CD4-positive, alpha-beta memory T cell (primary cell): ENCODE data around the gene PLA2G2F. TPM values are rescaled to one million over a fixed set of nuclear protein-coding genes. Genes with fewer than 3 reads are reported as not detected.

Experiments
- CTCF ChIA-PET: fragments of 350-600 bp; sonication (Branson Sonifier 250); formaldehyde crosslinking; loops from one replicate; lab custom pipeline; 2021; ENCODE audit warnings: inconsistent platforms; ENCODE audit not compliant: partially characterized antibody; lab: Charles Lee
- POLR2A ChIA-PET: fragments of 350-600 bp; sonication (Branson Sonifier 250); formaldehyde crosslinking; loops from one replicate; lab custom pipeline; 2021; ENCODE audit not compliant: partially characterized antibody; lab: Charles Lee
- DNase-seq, 5 donors: peaks; one replicate each; pipeline versions ENCODE4 v3.0.0 to v3.0.0-alpha.2; 2020 to 2022; ENCODE audit warnings: mixed read lengths in 1 of 5
- H3K27ac ChIP-seq: one replicate; pipeline ENCODE4 v1.7.0; 2013; ENCODE audit warnings: low read depth, low read length
- H3K27me3 ChIP-seq: 2 replicates; pipeline ENCODE4 v1.7.0; 2013; ENCODE audit warnings: mild to moderate bottlenecking, low read length, moderate library complexity; ENCODE audit not compliant: insufficient read depth
- H3K36me3 ChIP-seq: 2 replicates; pipeline ENCODE4 v1.7.0; 2013; ENCODE audit warnings: mild to moderate bottlenecking, low read length, moderate library complexity; ENCODE audit not compliant: insufficient read depth
- H3K4me1 ChIP-seq: 2 replicates; pipeline ENCODE4 v1.7.0; 2013; ENCODE audit warnings: mild to moderate bottlenecking, low read length, moderate library complexity; ENCODE audit not compliant: insufficient read depth
- H3K4me3 ChIP-seq, 2 donors: one replicate each; pipeline ENCODE4 v1.7.0; 2013; ENCODE audit warnings: low read length in 2 of 2, mild to moderate bottlenecking in 1 of 2
- H3K9me3 ChIP-seq, 2 donors: one replicate each; pipeline ENCODE4 v1.7.0; 2013; ENCODE audit warnings: low read length in 2 of 2, control low read depth in 1 of 2; ENCODE audit not compliant: control insufficient read depth in 1 of 2
- H3K27ac Mint-ChIP-seq, 7 donors: one replicate each; pipeline ENCODE4 v1.8.0; 2020 to 2021; ENCODE audit warnings: mixed read lengths in 7 of 7, mild to moderate bottlenecking in 6 of 7, inconsistent platforms in 3 of 7, moderate library complexity in 3 of 7
- H3K27me3 Mint-ChIP-seq, 2 donors: one replicate each; pipeline ENCODE4 v1.8.0; 2020 to 2021; ENCODE audit warnings: mixed read lengths in 2 of 2
- H3K36me3 Mint-ChIP-seq, 2 donors: one replicate each; pipeline ENCODE4 v1.8.0; 2020 to 2021; ENCODE audit warnings: mixed read lengths in 2 of 2, inconsistent platforms in 1 of 2, mild to moderate bottlenecking in 1 of 2
- H3K4me1 Mint-ChIP-seq, 4 donors: one replicate each; pipeline ENCODE4 v1.8.0; 2020 to 2021; ENCODE audit warnings: mixed read lengths in 4 of 4, mild to moderate bottlenecking in 1 of 4
- H3K4me3 Mint-ChIP-seq, 8 donors: one replicate each; pipeline ENCODE4 v1.8.0; 2020 to 2021; ENCODE audit warnings: mixed read lengths in 8 of 8, mild to moderate bottlenecking in 7 of 8, moderate library complexity in 6 of 8, inconsistent platforms in 3 of 8
- H3K9me3 Mint-ChIP-seq, 8 donors: one replicate each; pipeline ENCODE4 v1.8.0; 2020 to 2021; ENCODE audit warnings: mixed read lengths in 8 of 8, mild to moderate bottlenecking in 5 of 8, inconsistent platforms in 3 of 8, moderate library complexity in 1 of 8
- intact Hi-C: fragments of 100-400 bp; cut with micrococcal nuclease; formaldehyde crosslinking; loops from one replicate; pipeline ENCODE4 v1.15.1; 2023
- polyA plus RNA-seq, 2 donors: library from polyadenylated mRNA; unstranded; fragments of 300-500 nt; fragmentation: Illumina TruSeq; gene quantifications; one replicate each; pipeline ENCODE4 v1.2.3, GENCODE V29; 2021
- total RNA-seq, 2 experiments: library from RNA; stranded (reverse); gene quantifications; one replicate each; pipeline ENCODE4 v1.2.3, GENCODE V29; 2021

PLA2G2F gene
- total and polyA plus RNA-seq, 4 experiments from 2014 or later = not detected

- peaks cover 17% of the 10 kb centered on the region for H3K4me1 ChIP-seq
- H3K4me3 ChIP-seq = peak overlapping the region; percentile 49 to 56
- ChIA-PET POLR2A (no interaction called here), CTCF (interaction anchor here (0.5 to 6.1 kb wide), 20 partner anchors 9 to 342 kb away, joined by 3 to 102 read pairs (median 4); partner anchors contain the start of gene OTUD3)
- Mint-ChIP-seq H3K27ac (peak overlapping the region in 1 of 7 donors; percentile 24), H3K9me3 (no peaks in the 10 kb centered on the region), H3K27me3 (no peaks in the 10 kb centered on the region), H3K4me1 (peaks cover 11 to 18% (median 14%) of the 10 kb centered on the region in 4 donors), H3K4me3 (peak overlapping the region; percentile 69 to 92 (median 84)), H3K36me3 (no peaks in the 10 kb centered on the region)
- no peaks in the 10 kb centered on the region for H3K27me3 ChIP-seq
- H3K27ac ChIP-seq = no peak overlapping the region
- H3K36me3 ChIP-seq = no peaks in the 10 kb centered on the region
- intact Hi-C loops = loop anchor here (1.0 kb wide), 2 partner anchors 43 to 234 kb away; no protein-coding TSS in a partner anchor
- no peaks in the 10 kb centered on the region for H3K9me3 ChIP-seq
- peak; percentile 67 to 73 (median 70) for DNase-seq
Observed at GRCh38 chr1:20151906-20152598, 12.9 kb downstream of the PLA2G2F start.

DNA sequence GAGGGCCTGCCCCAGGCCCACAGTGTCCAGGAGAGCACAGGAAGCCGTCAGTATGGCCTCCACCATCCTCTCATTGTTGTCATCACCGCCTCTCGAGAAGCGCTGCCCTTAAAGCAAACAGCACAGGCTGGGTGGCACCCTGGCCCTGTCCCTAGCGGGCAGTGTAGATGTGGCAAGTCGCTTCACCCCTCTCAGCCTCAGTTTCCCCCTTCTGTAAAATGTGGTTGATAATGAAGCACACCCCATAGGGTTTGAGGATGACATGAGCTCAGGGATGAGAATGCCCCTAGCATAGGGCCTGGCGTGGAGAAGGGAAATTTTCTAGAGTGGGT is 13.4 kb downstream of the PLA2G2F start:
- Mint-ChIP-seq H3K36me3 (no peaks in the 10 kb centered on the region), H3K27ac (peak overlapping the region in 1 of 7 donors; percentile 36), H3K4me1 (peaks cover 11 to 18% (median 14%) of the 10 kb centered on the region in 4 donors), H3K27me3 (no peaks in the 10 kb centered on the region), H3K4me3 (peak overlapping the region; percentile 69 to 92 (median 84)), H3K9me3 (peaks cover 0 to 2% (median 0%) of the 10 kb centered on the region in 8 donors)
- ChIA-PET CTCF (interaction anchor here (0.6 to 6.1 kb wide), 16 partner anchors 9 to 390 kb away, joined by 3 to 102 read pairs (median 4); no protein-coding TSS in a partner anchor), POLR2A (no interaction called here)
- Histone ChIP-seq H3K4me3 (peak overlapping the region in 1 of 2 donors; percentile 56), H3K4me1 (peaks cover 17% of the 10 kb centered on the region), H3K27ac (no peak overlapping the region), H3K36me3 (no peaks in the 10 kb centered on the region), H3K27me3 (no peaks in the 10 kb centered on the region), H3K9me3 (no peaks in the 10 kb centered on the region)
- intact Hi-C loops = loop anchor here (1.0 kb wide), 2 partner anchors 43 to 234 kb away; no protein-coding TSS in a partner anchor
- peak in 1 of 5 donors; percentile 7 for DNase-seq

DNA sequence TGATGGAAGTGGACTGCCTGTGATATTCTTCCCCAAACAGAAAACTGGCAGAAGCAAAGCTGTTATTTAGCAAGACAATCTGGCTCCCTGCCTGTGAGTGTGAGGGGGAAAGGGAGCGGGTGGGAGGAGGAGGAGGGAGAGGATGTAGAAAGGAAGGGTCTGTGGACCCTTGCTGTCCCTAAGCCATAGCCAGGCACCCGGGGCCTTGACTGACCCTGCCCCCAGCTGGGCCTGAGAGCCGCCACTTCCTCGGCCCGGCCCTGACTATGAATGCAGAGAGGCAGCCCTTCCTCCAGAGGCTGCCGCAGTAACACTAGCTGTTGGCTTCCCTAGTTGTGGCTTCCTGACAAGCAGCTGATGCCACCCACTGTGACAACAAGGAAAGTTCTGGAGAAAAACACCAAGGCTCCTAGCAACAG is 13.9 kb downstream of the PLA2G2F start:
- H3K4me3 ChIP-seq = no peak overlapping the region
- no peaks in the 10 kb centered on the region for H3K27me3 Mint-ChIP-seq
- H3K27ac ChIP-seq = no peak overlapping the region
- no peaks in the 10 kb centered on the region for H3K9me3 ChIP-seq
- ChIA-PET POLR2A (no interaction called here), CTCF (interaction anchor here (0.6 to 6.1 kb wide), 11 partner anchors 10 to 390 kb away, joined by 3 to 102 read pairs (median 4); partner anchors contain the start of gene MUL1)
- no peaks in the 10 kb centered on the region for H3K36me3 ChIP-seq
- H3K27ac Mint-ChIP-seq = peak overlapping the region in 1 of 7 donors; percentile 36
- peaks cover 0 to 7% (median 0%) of the 10 kb centered on the region in 8 donors for H3K9me3 Mint-ChIP-seq
- intact Hi-C loops = loop anchor here (1.0 kb wide), 2 partner anchors 42 to 235 kb away; no protein-coding TSS in a partner anchor
- H3K27me3 ChIP-seq = no peaks in the 10 kb centered on the region
- H3K36me3 Mint-ChIP-seq = no peaks in the 10 kb centered on the region
- H3K4me1 ChIP-seq = peaks cover 17% of the 10 kb centered on the region
- H3K4me3 Mint-ChIP-seq = peak overlapping the region in 1 of 8 donors; percentile 92
- DNase-seq = no peak
- peaks cover 11 to 18% (median 14%) of the 10 kb centered on the region in 4 donors for H3K4me1 Mint-ChIP-seq

GRCh38 chr1:20154301-20154831 is 15.2 kb downstream of the PLA2G2F start:
- Mint-ChIP-seq H3K27ac (peak overlapping the region in 6 of 7 donors; percentile 1 to 91 (median 30)), H3K9me3 (peaks cover 0 to 19% (median 11%) of the 10 kb centered on the region in 8 donors), H3K4me3 (peak overlapping the region; percentile 53 to 82 (median 76)), H3K4me1 (peaks cover 11 to 18% (median 14%) of the 10 kb centered on the region in 4 donors), H3K27me3 (no peaks in the 10 kb centered on the region), H3K36me3 (no peaks in the 10 kb centered on the region)
- intact Hi-C loops = no loop called here
- no peaks in the 10 kb centered on the region for H3K27me3 ChIP-seq
- no peak for DNase-seq
- H3K36me3 ChIP-seq = no peaks in the 10 kb centered on the region
- no peak overlapping the region for H3K27ac ChIP-seq
- CTCF ChIA-PET = interaction anchor here (1.2 to 6.1 kb wide), 3 partner anchors 25 to 354 kb away, joined by 3 to 102 read pairs (median 3); partner anchors contain the start of gene MUL1
- POLR2A ChIA-PET = no interaction called here
- H3K9me3 ChIP-seq = no peaks in the 10 kb centered on the region
- H3K4me1 ChIP-seq = peaks cover 17% of the 10 kb centered on the region
- peak overlapping the region in 1 of 2 donors; percentile 4 for H3K4me3 ChIP-seq

- intact Hi-C loops = no loop called here
- no peaks in the 10 kb centered on the region for H3K36me3 ChIP-seq
- no peak overlapping the region for H3K27ac Mint-ChIP-seq
- H3K27ac ChIP-seq = no peak overlapping the region
- peaks cover 12% of the 10 kb centered on the region for H3K4me1 ChIP-seq
- ChIA-PET POLR2A (interaction anchor here (1.0 kb wide), 1 partner anchor 34 kb away, joined by 3 read pairs; no protein-coding TSS in a partner anchor), CTCF (interaction anchor here (1.0 to 1.4 kb wide), 2 partner anchors 9 to 240 kb away, joined by 3 read pairs; no protein-coding TSS in a partner anchor)
- H3K4me1 Mint-ChIP-seq = peaks cover 5 to 11% (median 8%) of the 10 kb centered on the region in 4 donors
- peaks cover 0 to 6% of the 10 kb centered on the region in 2 donors for H3K9me3 ChIP-seq
- H3K36me3 Mint-ChIP-seq = peaks cover 11 to 19% of the 10 kb centered on the region in 2 donors
- H3K27me3 ChIP-seq = no peaks in the 10 kb centered on the region
- H3K9me3 Mint-ChIP-seq = peaks cover 0 to 60% (median 45%) of the 10 kb centered on the region in 8 donors
- H3K4me3 ChIP-seq = no peak overlapping the region
- DNase-seq = no peak
- H3K27me3 Mint-ChIP-seq = no peaks in the 10 kb centered on the region
- H3K4me3 Mint-ChIP-seq = peak overlapping the region in 1 of 8 donors; percentile 46
Observed at GRCh38 chr1:20158358-20159070, 19.4 kb downstream of the PLA2G2F start.

GRCh38 chr1:20160034-20160433 is 20.9 kb downstream of the PLA2G2F start:
- CTCF ChIA-PET = no interaction called here
- H3K27ac Mint-ChIP-seq = no peak overlapping the region
- peaks cover 0 to under 1% (median under 1%) of the 10 kb centered on the region in 4 donors for H3K4me1 Mint-ChIP-seq
- H3K9me3 Mint-ChIP-seq = peaks cover 0 to 73% (median 54%) of the 10 kb centered on the region in 8 donors
- intact Hi-C loops = no loop called here
- H3K4me3 ChIP-seq = no peak overlapping the region
- H3K27me3 Mint-ChIP-seq = peaks cover 0 to 3% of the 10 kb centered on the region in 2 donors
- H3K9me3 ChIP-seq = peaks cover 0 to 6% of the 10 kb centered on the region in 2 donors
- H3K36me3 ChIP-seq = no peaks in the 10 kb centered on the region
- POLR2A ChIA-PET = no interaction called here
- H3K27me3 ChIP-seq = no peaks in the 10 kb centered on the region
- H3K36me3 Mint-ChIP-seq = peaks cover 16 to 24% of the 10 kb centered on the region in 2 donors
- no peak for DNase-seq
- no peak overlapping the region for H3K27ac ChIP-seq
- peaks cover 1% of the 10 kb centered on the region for H3K4me1 ChIP-seq
- H3K4me3 Mint-ChIP-seq = no peak overlapping the region
